ENCODE data around the gene NUDT8.

DNA sequence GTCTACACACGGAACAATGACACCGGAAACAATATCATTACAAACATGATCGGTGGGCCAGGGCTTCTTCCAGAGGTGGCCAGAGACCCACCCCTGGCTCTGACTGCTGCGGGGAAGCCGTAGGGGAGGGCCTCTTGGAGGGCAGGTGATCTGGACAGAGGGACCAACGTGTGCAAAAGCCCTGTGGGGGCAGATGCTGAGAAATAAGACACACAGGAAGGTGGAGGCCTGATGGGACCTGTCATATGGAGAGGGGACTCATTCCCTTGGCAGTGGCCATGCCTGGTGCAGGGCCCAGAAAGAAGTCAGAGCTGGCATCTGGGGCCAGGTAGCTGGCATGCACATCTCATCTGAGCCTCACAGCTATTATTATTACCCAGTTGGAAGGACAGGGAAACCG lies 43.6 kb upstream of the NUDT8 start:
- TF ChIP-seq, protein P1, sequence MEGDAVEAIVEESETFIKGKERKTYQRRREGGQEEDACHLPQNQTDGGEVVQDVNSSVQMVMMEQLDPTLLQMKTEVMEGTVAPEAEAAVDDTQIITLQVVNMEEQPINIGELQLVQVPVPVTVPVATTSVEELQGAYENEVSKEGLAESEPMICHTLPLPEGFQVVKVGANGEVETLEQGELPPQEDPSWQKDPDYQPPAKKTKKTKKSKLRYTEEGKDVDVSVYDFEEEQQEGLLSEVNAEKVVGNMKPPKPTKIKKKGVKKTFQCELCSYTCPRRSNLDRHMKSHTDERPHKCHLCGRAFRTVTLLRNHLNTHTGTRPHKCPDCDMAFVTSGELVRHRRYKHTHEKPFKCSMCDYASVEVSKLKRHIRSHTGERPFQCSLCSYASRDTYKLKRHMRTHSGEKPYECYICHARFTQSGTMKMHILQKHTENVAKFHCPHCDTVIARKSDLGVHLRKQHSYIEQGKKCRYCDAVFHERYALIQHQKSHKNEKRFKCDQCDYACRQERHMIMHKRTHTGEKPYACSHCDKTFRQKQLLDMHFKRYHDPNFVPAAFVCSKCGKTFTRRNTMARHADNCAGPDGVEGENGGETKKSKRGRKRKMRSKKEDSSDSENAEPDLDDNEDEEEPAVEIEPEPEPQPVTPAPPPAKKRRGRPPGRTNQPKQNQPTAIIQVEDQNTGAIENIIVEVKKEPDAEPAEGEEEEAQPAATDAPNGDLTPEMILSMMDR (conservative IDR thresholded peaks at IDR 0.05 in 1 of 2, IDR thresholded peaks at IDR 0.05 in 1 of 2; ENCODE audit: extremely low read depth in 1 of 2, insufficient read depth in 1 of 2, low read depth in 1 of 2, low read length in 2 of 2) = no peak
- TF ChIP-seq EZH2 (IDR thresholded peaks at IDR 0.05; ENCODE audit: borderline replicate concordance, low read length) = no peak

Measured in mammary epithelial cell (primary cell).